ES-I3 (cell line): ENCODE measurements around the gene PDPK1.
"Not testable (repeated sequence)": the region's sequence is repeated elsewhere in the genome, so short reads cannot be mapped to it uniquely, and the experiment has no call there.

Experiments used
- H3K36me3 ChIP-seq: 2 replicates; pipeline ENCODE4 v1.6.1; 2013; ENCODE audit warnings: mild to moderate bottlenecking, low read length, control low read depth, moderate library complexity; ENCODE audit not compliant: insufficient read depth
- H3K4me1 ChIP-seq: 2 replicates; pipeline ENCODE4 v1.6.1; 2013; ENCODE audit warnings: mild to moderate bottlenecking, control low read depth, low read length; ENCODE audit not compliant: insufficient read depth
- H3K9ac ChIP-seq: 2 replicates; pipeline ENCODE4 v1.6.1; 2013; ENCODE audit warnings: low read depth, mild to moderate bottlenecking, low read length, moderate library complexity
- H3K9me3 ChIP-seq: 2 replicates; pipeline ENCODE4 v1.6.1; 2013; ENCODE audit warnings: mild to moderate bottlenecking, low read length, moderate library complexity; ENCODE audit not compliant: control insufficient read depth, insufficient read depth

The PDPK1 gene

GRCh38 chr16:2610781-2611498, 73.1 kb downstream of the PDPK1 start:
- 0 out of 2 replicates have a peak, but pooled peaks cover 3% of the 10 kb centered on the region for H3K36me3 ChIP-seq
- H3K4me1 ChIP-seq, result no peaks in the 10 kb centered on the region
- no peaks in the 10 kb centered on the region for H3K9me3 ChIP-seq
- no peak overlapping the region for H3K9ac ChIP-seq

DNA sequence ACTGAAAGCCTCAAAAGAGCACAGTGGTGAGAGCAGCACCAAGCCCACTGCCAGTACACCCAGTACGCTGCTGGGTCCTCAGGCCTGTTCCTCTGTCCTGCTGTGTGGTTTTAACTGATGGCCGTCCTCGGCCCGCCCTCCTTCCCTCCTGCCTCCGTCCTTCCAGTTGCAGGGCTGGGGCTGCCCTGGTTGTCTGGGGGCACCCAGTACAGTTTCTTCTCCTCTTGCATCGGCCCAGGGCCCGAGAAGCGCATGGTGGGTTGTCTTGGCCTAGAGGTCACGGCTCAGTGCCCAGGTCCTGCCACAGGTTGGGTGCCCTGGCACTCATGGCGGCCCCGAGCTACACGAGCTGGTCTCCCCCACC, 73.7 kb downstream of the PDPK1 start:
- Histone ChIP-seq H3K9ac (no peak overlapping the region), H3K36me3 (0 out of 2 replicates have a peak, but pooled peaks cover 3% of the 10 kb centered on the region), H3K4me1 (no peaks in the 10 kb centered on the region), H3K9me3 (no peaks in the 10 kb centered on the region)

- H3K9ac ChIP-seq, H3K9me3 ChIP-seq, H3K4me1 ChIP-seq, H3K36me3 ChIP-seq: not testable (repeated sequence)
Observed at GRCh38 chr16:2611877-2612276, 74.1 kb downstream of the PDPK1 start.

- not testable (repeated sequence) for H3K36me3 ChIP-seq, H3K9ac ChIP-seq, H3K9me3 ChIP-seq, H3K4me1 ChIP-seq
Observed at GRCh38 chr16:2613251-2613650, 75.4 kb downstream of the PDPK1 start.

GRCh38 chr16:2614761-2615191, 77.0 kb downstream of the PDPK1 start:
- Histone ChIP-seq H3K9me3 (no peaks in the 10 kb centered on the region), H3K4me1 (no peaks in the 10 kb centered on the region), H3K36me3 (0 out of 2 replicates have a peak, but pooled peaks cover 3% of the 10 kb centered on the region), H3K9ac (no peak overlapping the region)

DNA sequence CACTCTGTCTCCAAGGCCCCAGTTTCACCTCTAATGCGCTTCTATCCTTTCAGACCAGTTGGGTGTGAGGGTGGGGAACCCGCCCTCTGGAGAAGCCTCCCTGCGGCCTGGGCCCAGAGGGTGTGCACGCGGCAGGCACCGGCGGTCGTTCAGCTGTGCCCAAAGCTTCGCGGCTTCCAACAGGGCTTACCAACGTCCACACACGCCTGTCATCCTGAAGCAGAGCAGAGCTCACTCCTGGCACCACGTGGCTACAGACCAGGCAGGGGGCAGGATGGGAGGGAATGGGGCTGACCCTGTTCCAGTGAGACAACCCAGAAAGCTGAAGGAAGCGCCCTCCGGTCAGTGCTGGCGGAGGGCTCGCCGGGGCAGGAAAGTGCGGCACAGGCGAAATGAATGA, 81.1 kb downstream of the PDPK1 start:
- H3K4me1 ChIP-seq, H3K9ac ChIP-seq, H3K9me3 ChIP-seq, H3K36me3 ChIP-seq: not testable (repeated sequence)

DNA sequence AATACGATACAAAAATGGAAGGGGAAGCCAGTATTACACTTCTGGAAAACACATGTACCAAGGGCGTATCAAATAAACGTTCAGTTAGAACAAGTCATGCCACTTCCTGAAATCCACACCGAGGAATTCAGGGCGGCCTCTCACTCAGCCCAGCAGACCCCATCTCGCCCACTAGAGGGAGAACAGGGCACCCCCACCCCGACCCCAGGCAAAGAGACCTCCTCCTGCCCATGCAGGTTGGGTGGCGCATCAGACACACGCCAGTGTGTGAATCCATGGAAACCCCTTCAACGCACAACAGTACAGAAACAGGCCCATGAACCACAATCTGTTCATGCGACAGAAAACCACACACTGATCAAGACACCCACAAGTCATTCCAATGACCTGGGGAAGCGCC, 81.8 kb downstream of the PDPK1 start:
- H3K4me1 ChIP-seq, H3K36me3 ChIP-seq, H3K9me3 ChIP-seq, H3K9ac ChIP-seq: not testable (repeated sequence)

DNA sequence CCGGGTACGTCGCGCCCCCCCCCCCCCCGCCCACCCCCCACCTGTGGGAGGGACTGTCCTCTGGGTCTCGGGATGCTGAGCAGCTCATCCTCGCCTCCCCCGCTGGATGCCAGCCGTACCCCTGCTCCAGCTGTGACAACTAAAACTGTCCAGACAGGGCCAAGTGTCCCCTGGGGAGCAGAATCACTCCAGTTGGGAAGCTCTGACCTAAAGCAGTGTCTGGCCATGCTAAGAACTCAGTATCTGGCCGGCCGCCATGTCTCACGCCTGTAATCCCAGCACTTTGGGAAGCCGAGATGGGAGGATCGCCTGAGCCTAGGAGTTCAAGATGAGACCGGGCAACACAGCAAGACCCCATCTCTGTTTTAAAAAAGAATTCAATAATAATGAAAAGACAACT, 83.0 kb downstream of the PDPK1 start:
- H3K9me3 ChIP-seq, H3K36me3 ChIP-seq, H3K9ac ChIP-seq, H3K4me1 ChIP-seq: not testable (repeated sequence)

GRCh38 chr16:2621395-2621794, 83.6 kb downstream of the PDPK1 start:
- not testable (repeated sequence) for H3K4me1 ChIP-seq, H3K9ac ChIP-seq, H3K9me3 ChIP-seq, H3K36me3 ChIP-seq

DNA sequence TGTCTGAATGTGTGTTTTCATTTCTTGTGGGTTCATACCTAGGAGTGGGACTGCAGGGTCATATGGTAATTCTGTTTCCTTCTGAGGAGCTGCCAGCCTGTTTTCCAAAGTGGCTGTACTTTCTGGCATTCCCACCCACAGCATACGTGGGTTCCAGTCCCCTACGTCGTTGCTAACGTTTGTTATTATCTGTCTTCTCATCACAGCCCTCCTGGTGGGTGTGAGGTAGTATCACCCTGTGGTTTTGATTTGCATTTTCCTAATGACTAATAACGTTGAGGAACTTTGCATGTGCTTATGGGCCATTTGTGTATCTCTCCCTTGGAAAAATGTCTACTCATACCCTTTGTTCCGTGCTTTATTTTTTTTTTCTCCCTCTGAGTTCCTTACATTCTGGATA, 89.3 kb downstream of the PDPK1 start:
- H3K4me1 ChIP-seq, H3K9ac ChIP-seq, H3K36me3 ChIP-seq, H3K9me3 ChIP-seq: not testable (repeated sequence)

GRCh38 chr16:2631203-2631602, 93.4 kb downstream of the PDPK1 start:
- not testable (repeated sequence) for H3K36me3 ChIP-seq, H3K9ac ChIP-seq, H3K9me3 ChIP-seq, H3K4me1 ChIP-seq

DNA sequence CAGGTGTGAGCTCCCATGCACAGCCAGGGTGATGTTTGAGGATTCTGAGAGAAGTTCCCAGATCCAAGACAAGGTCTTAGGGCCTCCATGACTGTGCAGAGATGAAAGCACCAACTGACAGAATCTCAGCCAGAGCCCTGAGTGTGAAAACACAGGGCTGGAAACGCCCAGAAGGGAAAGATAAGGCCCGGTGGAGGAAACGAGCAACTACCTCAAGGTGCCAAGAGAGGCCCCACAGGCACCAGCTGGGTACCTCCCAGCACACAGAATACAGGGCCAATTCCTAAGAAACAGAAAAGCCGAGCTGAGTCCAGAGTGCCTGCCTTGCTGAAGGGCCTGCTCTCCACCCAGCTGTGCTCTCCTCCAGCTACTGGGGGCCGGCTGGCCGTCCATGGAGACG, 94.5 kb downstream of the PDPK1 start:
- not testable (repeated sequence) for H3K36me3 ChIP-seq, H3K9me3 ChIP-seq, H3K4me1 ChIP-seq, H3K9ac ChIP-seq

DNA sequence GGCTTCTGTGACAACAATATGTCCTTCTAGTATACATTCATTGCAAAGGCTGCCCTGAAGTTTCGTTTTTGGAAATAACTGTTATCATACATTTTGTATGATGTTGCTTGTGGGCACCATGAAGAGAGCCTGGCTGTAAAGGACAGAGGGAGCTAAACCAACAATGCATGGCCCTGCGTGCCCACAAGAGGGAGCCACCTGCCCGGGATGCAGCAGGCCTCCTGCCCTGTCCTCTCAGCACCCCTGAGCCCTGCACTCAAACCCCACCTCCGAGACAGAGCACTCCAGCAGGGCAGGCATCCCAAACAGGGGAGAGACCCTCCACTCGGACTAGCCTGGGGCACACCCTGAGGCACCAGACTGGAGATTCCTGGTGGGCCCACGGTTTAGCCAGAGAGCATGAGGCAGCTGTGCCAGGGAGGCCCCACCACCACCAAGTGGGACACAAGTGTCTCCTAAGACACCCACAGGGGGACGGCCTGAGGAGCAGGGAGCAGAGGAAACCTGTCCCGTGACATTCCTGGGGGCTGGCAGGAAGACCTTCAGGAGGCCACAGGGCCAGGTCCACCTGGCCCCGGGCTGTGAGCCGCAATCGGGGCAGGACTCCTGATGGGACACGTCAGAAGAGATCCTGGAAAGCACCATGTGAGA, 101.4 kb downstream of the PDPK1 start:
- H3K9ac ChIP-seq, H3K4me1 ChIP-seq, H3K36me3 ChIP-seq, H3K9me3 ChIP-seq: not testable (repeated sequence)

DNA sequence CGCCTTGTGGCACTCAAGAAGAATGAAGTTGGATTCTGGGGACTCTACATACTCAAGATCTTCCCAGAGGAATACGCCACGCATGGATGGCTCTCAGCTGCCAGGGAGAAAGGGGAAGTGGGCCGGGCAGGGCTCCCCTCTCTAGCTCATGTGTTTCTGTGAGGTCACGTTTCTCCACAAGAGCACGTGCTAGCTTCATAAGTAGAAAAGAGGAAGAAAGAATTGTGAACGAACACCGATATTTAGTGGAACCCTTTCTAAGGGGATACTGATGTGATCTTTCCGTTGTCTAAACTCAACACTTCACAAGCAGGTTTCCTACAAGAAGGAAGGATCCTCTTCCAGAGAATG, 101.9 kb downstream of the PDPK1 start:
- not testable (repeated sequence) for H3K36me3 ChIP-seq, H3K4me1 ChIP-seq, H3K9ac ChIP-seq, H3K9me3 ChIP-seq

- H3K36me3 ChIP-seq, H3K9me3 ChIP-seq, H3K4me1 ChIP-seq, H3K9ac ChIP-seq: not testable (repeated sequence)
Observed at GRCh38 chr16:2642561-2642960, 104.7 kb downstream of the PDPK1 start.
